ENCODE results near the gene ANO7. TPM values are rescaled to one million over a fixed set of nuclear protein-coding genes. Genes with fewer than 3 reads are reported as not detected.
A peak's percentile ranks its signal among the peaks of the same experiment; 100 is the strongest.

Gene ANO7
- total RNA-seq, 2 experiments from 2014 or later = 2.1 to 2.4 TPM

- H3K4me1 Mint-ChIP-seq = no peaks in the 10 kb centered on the region
- no peak overlapping the region for H3K27ac Mint-ChIP-seq
- ATAC-seq (no peak), DNase-seq (no peak)
- H3K9me3 Mint-ChIP-seq (ENCODE audit: low read depth) = no peaks in the 10 kb centered on the region
- no peak overlapping the region for H3K4me3 Mint-ChIP-seq
- ChIA-PET CTCF (no interaction called here), POLR2A (no interaction called here)
- intact Hi-C loops (cut with DNase I, micrococcal nuclease) = no loop called here
- no peaks in the 10 kb centered on the region for H3K36me3 Mint-ChIP-seq (ENCODE audit: low read depth)
- H3K27me3 Mint-ChIP-seq = no peaks in the 10 kb centered on the region
Observed at GRCh38 chr2:241202681-241203080, 14.2 kb downstream of the ANO7 start.

GRCh38 chr2:241203218-241204009 is 14.9 kb downstream of the ANO7 start:
- H3K27ac Mint-ChIP-seq = no peak overlapping the region
- DNase-seq (no peak), ATAC-seq (no peak)
- no peaks in the 10 kb centered on the region for H3K4me1 Mint-ChIP-seq
- intact Hi-C loops (cut with DNase I, micrococcal nuclease) = no loop called here
- H3K4me3 Mint-ChIP-seq = no peak overlapping the region
- H3K36me3 Mint-ChIP-seq (ENCODE audit: low read depth) = no peaks in the 10 kb centered on the region
- ChIA-PET CTCF (no interaction called here), POLR2A (no interaction called here)
- H3K9me3 Mint-ChIP-seq (ENCODE audit: low read depth) = no peaks in the 10 kb centered on the region
- no peaks in the 10 kb centered on the region for H3K27me3 Mint-ChIP-seq

DNA sequence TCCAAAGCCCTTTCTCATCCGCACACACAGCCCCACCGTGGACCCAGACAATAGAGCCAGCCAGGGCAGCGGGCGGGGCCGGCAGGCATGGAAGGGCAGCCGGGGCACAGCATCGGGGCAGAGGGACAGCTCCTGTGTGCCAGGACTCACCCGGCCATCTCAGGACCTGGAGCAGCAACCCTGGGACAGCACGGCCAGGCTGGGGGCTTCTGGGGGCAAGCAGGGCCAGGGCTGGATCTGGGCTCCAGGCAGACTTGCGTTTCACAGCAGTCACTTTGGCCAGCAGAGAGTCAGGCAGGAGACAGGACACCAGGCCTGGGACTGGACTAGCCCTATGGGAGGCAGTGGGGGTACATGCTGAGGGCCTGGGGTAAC is 15.5 kb downstream of the ANO7 start:
- intact Hi-C loops (cut with DNase I, micrococcal nuclease) = no loop called here
- H3K9me3 Mint-ChIP-seq (ENCODE audit: low read depth) = no peaks in the 10 kb centered on the region
- H3K27ac Mint-ChIP-seq = no peak overlapping the region
- DNase-seq (no peak), ATAC-seq (no peak)
- no peaks in the 10 kb centered on the region for H3K4me1 Mint-ChIP-seq
- ChIA-PET CTCF (interaction anchor here (1.0 kb wide), 1 partner anchor 24 kb away, joined by 3 read pairs; no protein-coding TSS in a partner anchor), POLR2A (no interaction called here)
- no peaks in the 10 kb centered on the region for H3K27me3 Mint-ChIP-seq
- no peaks in the 10 kb centered on the region for H3K36me3 Mint-ChIP-seq (ENCODE audit: low read depth)
- H3K4me3 Mint-ChIP-seq = no peak overlapping the region

DNA sequence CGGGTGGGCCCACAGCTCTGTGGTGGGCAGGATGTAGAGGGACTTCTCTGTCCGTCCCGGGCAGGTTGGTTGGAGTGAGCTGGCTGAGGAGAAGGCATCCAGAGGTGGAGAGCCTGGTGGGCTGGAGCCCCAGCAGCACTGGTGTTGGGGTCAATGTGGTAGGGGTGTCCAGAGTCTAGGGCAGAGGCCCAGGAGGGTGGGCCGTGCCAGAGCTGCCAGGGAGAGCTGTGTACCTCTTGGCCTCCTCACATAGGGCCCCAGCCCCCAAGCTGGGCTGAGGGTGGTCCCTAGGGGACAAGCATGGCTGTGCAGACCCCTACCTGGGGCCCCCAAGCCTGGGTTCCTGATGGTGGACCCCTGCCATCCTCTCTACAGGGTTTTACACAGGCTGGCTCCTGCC is 16.0 kb downstream of the ANO7 start:
- DNase-seq (no peak), ATAC-seq (peak; percentile 16)
- no peaks in the 10 kb centered on the region for H3K9me3 Mint-ChIP-seq (ENCODE audit: low read depth)
- ChIA-PET POLR2A (no interaction called here), CTCF (interaction anchor here (1.0 kb wide), 1 partner anchor 24 kb away, joined by 3 read pairs; no protein-coding TSS in a partner anchor)
- no peaks in the 10 kb centered on the region for H3K27me3 Mint-ChIP-seq
- H3K36me3 Mint-ChIP-seq (ENCODE audit: low read depth) = no peaks in the 10 kb centered on the region
- no peak overlapping the region for H3K27ac Mint-ChIP-seq
- no peaks in the 10 kb centered on the region for H3K4me1 Mint-ChIP-seq
- no peak overlapping the region for H3K4me3 Mint-ChIP-seq
- intact Hi-C loops (cut with DNase I, micrococcal nuclease) = no loop called here

DNA sequence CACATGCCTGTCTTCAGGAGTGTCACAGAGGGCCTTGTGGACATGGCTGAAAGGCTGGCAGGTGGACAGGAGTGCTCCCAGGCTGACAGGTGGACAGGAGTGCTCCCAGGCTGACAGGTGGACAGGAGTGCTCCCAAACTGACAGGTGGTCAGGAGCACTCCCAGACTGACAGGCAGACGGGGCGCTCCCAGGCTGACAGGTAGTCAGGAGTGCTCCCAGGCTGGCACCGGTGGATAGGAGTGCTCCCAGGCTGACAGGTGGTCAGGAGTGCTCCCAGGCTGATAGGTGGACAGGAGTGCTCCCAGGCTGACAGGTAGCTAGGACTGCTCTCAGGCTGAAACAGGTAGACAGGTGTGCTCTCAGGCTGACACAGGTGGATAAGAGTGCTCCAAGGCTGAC is 16.6 kb downstream of the ANO7 start:
- ChIA-PET POLR2A (no interaction called here), CTCF (interaction anchor here (1.0 kb wide), 1 partner anchor 25 kb away, joined by 3 read pairs; no protein-coding TSS in a partner anchor)
- ATAC-seq (no peak), DNase-seq (no peak)
- no peaks in the 10 kb centered on the region for H3K36me3 Mint-ChIP-seq (ENCODE audit: low read depth)
- H3K9me3 Mint-ChIP-seq (ENCODE audit: low read depth) = no peaks in the 10 kb centered on the region
- no peaks in the 10 kb centered on the region for H3K4me1 Mint-ChIP-seq
- H3K4me3 Mint-ChIP-seq = no peak overlapping the region
- intact Hi-C loops (cut with DNase I, micrococcal nuclease) = no loop called here
- H3K27me3 Mint-ChIP-seq = no peaks in the 10 kb centered on the region
- no peak overlapping the region for H3K27ac Mint-ChIP-seq

DNA sequence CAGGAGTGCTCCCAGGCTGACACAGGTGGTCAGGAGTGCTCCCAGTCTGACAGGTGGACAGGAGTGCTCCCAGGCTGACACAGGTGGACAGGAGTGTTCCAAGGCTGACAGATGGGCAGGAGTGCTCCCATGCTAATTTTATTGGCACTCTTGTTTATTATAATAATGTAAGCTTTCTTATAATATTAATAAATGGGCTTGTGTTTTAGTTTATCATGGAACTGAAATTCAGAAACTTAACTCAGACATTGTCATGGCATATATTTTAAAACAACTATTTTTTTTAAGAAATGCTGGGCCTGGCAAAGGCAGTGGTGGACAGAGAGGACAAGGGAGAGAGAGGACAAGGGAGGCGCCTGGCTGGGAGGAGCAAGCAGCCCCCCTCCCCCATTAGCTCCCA is 18.7 kb downstream of the ANO7 start:
- CTCF ChIA-PET = interaction anchor here (0.6 kb wide), 1 partner anchor 16 kb away, joined by 4 read pairs; no protein-coding TSS in a partner anchor
- ATAC-seq (no peak), DNase-seq (no peak)
- POLR2A ChIA-PET = no interaction called here
- intact Hi-C loops (cut with DNase I, micrococcal nuclease) = no loop called here
- H3K27ac Mint-ChIP-seq = no peak overlapping the region
- H3K9me3 Mint-ChIP-seq (ENCODE audit: low read depth) = no peaks in the 10 kb centered on the region
- no peak overlapping the region for H3K4me3 Mint-ChIP-seq
- no peaks in the 10 kb centered on the region for H3K36me3 Mint-ChIP-seq (ENCODE audit: low read depth)
- H3K27me3 Mint-ChIP-seq = no peaks in the 10 kb centered on the region
- no peaks in the 10 kb centered on the region for H3K4me1 Mint-ChIP-seq

GRCh38 chr2:241207641-241208040 is 19.2 kb downstream of the ANO7 start:
- Mint-ChIP-seq H3K4me3 (no peak overlapping the region), H3K27ac (no peak overlapping the region), H3K9me3 (ENCODE audit: low read depth) (no peaks in the 10 kb centered on the region), H3K4me1 (no peaks in the 10 kb centered on the region), H3K27me3 (no peaks in the 10 kb centered on the region), H3K36me3 (ENCODE audit: low read depth) (no peaks in the 10 kb centered on the region)
- ATAC-seq (no peak), DNase-seq (no peak)
- intact Hi-C loops (cut with DNase I, micrococcal nuclease) = no loop called here
- ChIA-PET POLR2A (no interaction called here), CTCF (interaction anchor here (0.6 kb wide), 1 partner anchor 16 kb away, joined by 4 read pairs; no protein-coding TSS in a partner anchor)

GRCh38 chr2:241208058-241208457 is 19.6 kb downstream of the ANO7 start:
- Mint-ChIP-seq H3K36me3 (ENCODE audit: low read depth) (no peaks in the 10 kb centered on the region), H3K4me3 (no peak overlapping the region), H3K27me3 (no peaks in the 10 kb centered on the region), H3K4me1 (no peaks in the 10 kb centered on the region), H3K9me3 (ENCODE audit: low read depth) (no peaks in the 10 kb centered on the region), H3K27ac (no peak overlapping the region)
- POLR2A ChIA-PET = no interaction called here
- intact Hi-C loops (cut with DNase I, micrococcal nuclease) = no loop called here
- CTCF ChIA-PET = interaction anchor here (0.6 kb wide), 1 partner anchor 15 kb away, joined by 4 read pairs; no protein-coding TSS in a partner anchor
- ATAC-seq (no peak), DNase-seq (no peak)

GRCh38 chr2:241209271-241209670 is 20.8 kb downstream of the ANO7 start:
- ChIA-PET POLR2A (no interaction called here), CTCF (no interaction called here)
- ATAC-seq (no peak), DNase-seq (no peak)
- intact Hi-C loops (cut with DNase I, micrococcal nuclease) = no loop called here
- Mint-ChIP-seq H3K27me3 (no peaks in the 10 kb centered on the region), H3K27ac (no peak overlapping the region), H3K4me1 (no peaks in the 10 kb centered on the region), H3K9me3 (ENCODE audit: low read depth) (no peaks in the 10 kb centered on the region), H3K36me3 (ENCODE audit: low read depth) (no peaks in the 10 kb centered on the region), H3K4me3 (no peak overlapping the region)

DNA sequence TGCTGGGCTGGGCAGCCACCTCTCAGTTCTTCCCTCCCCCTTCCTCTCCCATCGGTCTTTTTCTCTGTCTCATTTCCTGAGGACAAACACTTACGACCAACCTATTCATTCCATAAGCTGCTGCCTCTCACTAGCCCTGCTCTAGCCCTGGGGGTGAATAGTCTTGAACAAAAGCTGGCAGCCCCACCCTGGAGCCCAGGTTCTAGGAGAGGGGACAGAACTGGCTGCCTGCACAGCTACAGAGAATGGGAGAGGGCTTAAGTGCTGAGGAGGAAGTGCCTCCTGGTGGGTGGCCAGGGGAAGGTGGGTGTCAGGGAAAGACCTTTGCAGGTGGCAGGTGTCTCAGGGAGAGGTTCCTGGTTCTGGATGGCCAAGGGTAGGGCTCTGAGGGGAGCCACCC is 22.8 kb downstream of the ANO7 start:
- CTCF ChIA-PET = no interaction called here
- intact Hi-C loops (cut with DNase I, micrococcal nuclease) = loop anchor here in 1 of 2 experiments (10.0 kb wide), 1 partner anchor 674 kb away; no protein-coding TSS in a partner anchor
- H3K27ac Mint-ChIP-seq = no peak overlapping the region

GRCh38 chr2:241213041-241213440 is 24.6 kb downstream of the ANO7 start:
- DNase-seq (no peak), ATAC-seq (no peak)
- Mint-ChIP-seq H3K4me1 (no peaks in the 10 kb centered on the region), H3K27me3 (no peaks in the 10 kb centered on the region), H3K27ac (no peak overlapping the region), H3K36me3 (ENCODE audit: low read depth) (no peaks in the 10 kb centered on the region), H3K4me3 (no peak overlapping the region), H3K9me3 (ENCODE audit: low read depth) (no peaks in the 10 kb centered on the region)
- POLR2A ChIA-PET = no interaction called here
- intact Hi-C loops (cut with DNase I, micrococcal nuclease) = loop anchor here in 1 of 2 experiments (10.0 kb wide), 1 partner anchor 672 kb away; no protein-coding TSS in a partner anchor
- CTCF ChIA-PET = no interaction called here

More for the DNA sequence above, 22.8 kb downstream of the ANO7 start:
- Mint-ChIP-seq H3K27me3 (no peaks in the 10 kb centered on the region), H3K9me3 (ENCODE audit: low read depth) (no peaks in the 10 kb centered on the region), H3K36me3 (ENCODE audit: low read depth) (no peaks in the 10 kb centered on the region), H3K4me3 (no peak overlapping the region), H3K4me1 (no peaks in the 10 kb centered on the region)
- no peak for DNase-seq
- POLR2A ChIA-PET = no interaction called here
- ATAC-seq = no peak

GRCh38 chr2:241213567-241213966 is 25.1 kb downstream of the ANO7 start:
- Mint-ChIP-seq H3K27me3 (peaks cover 2% of the 10 kb centered on the region), H3K4me3 (no peak overlapping the region), H3K36me3 (ENCODE audit: low read depth) (no peaks in the 10 kb centered on the region), H3K9me3 (ENCODE audit: low read depth) (no peaks in the 10 kb centered on the region), H3K4me1 (peaks cover 2% of the 10 kb centered on the region), H3K27ac (no peak overlapping the region)
- POLR2A ChIA-PET = no interaction called here
- ATAC-seq (no peak), DNase-seq (no peak)
- intact Hi-C loops (cut with DNase I, micrococcal nuclease) = loop anchor here in 1 of 2 experiments (10.0 kb wide), 1 partner anchor 671 kb away; no protein-coding TSS in a partner anchor
- CTCF ChIA-PET = no interaction called here
